Kidney (tissue), 14 donors: ENCODE results near the gene RHO. TPM values are rescaled to one million over a fixed set of nuclear protein-coding genes. Genes with fewer than 3 reads are reported as not detected.

Experiments used
- DNase-seq, 5 donors: peaks; one replicate each; pipeline ENCODE4 v3.0.0-alpha.2; 2013 to 2020
- FAIRE-seq: peaks from 2 replicates; lab custom pipeline; 2012; peaks lifted over from hg19 to GRCh38; lab: Jason Lieb, UNC
- H3K27ac ChIP-seq, 2 donors: one replicate each; pipeline ENCODE4 v1.7.0; 2013; ENCODE audit warnings: low read depth in 2 of 2, low read length in 2 of 2, inconsistent platforms in 1 of 2
- H3K27me3 ChIP-seq: one replicate; pipeline ENCODE4 v1.7.1; 2013; ENCODE audit warnings: low read length, inconsistent platforms; ENCODE audit not compliant: control insufficient read depth, insufficient read depth
- H3K36me3 ChIP-seq, 3 donors: one replicate each; pipeline versions ENCODE4 v1.7.0 to v1.7.1; 2013; ENCODE audit warnings: low read length in 3 of 3, control low read depth in 1 of 3, inconsistent platforms in 1 of 3; ENCODE audit not compliant: insufficient read depth in 3 of 3, control insufficient read depth in 2 of 3
- H3K4me1 ChIP-seq, 3 donors: one replicate each; pipeline versions ENCODE4 v1.7.0 to v1.7.1; 2013; ENCODE audit warnings: low read length in 3 of 3, inconsistent platforms in 1 of 3, low read depth in 1 of 3; ENCODE audit not compliant: control insufficient read depth in 2 of 3, insufficient read depth in 2 of 3
- H3K4me3 ChIP-seq, 3 donors: one replicate each; pipeline versions ENCODE4 v1.7.0 to v1.8.1; 2013; ENCODE audit warnings: low read length in 3 of 3, control low read depth in 1 of 3, inconsistent platforms in 1 of 3
- H3K9ac ChIP-seq, 3 donors: one replicate each; pipeline versions ENCODE4 v1.7.0 to v1.7.1; 2013; ENCODE audit warnings: low read length in 3 of 3, control low read depth in 1 of 3, inconsistent platforms in 1 of 3
- H3K9me3 ChIP-seq, 3 donors: one replicate each; pipeline versions ENCODE4 v1.7.0 to v1.7.1; 2013; ENCODE audit warnings: low read length in 3 of 3, control low read depth in 1 of 3, inconsistent platforms in 1 of 3; ENCODE audit not compliant: control insufficient read depth in 2 of 3, insufficient read depth in 1 of 3
- intact Hi-C: fragments of 100-400 bp; cut with DNase I; formaldehyde crosslinking; loops from one replicate; pipeline ENCODE4 v1.11.1; 2022
- polyA plus RNA-seq: library from polyadenylated mRNA; stranded (reverse); fragments of 350-450 nt; fragmentation: Illumina TruSeq; extraction: RNeasy Lipid Tissue Mini Kit (QIAGEN cat#74804); gene quantifications from one replicate; pipeline ENCODE4 v1.2.3, GENCODE V29; 2014; ENCODE audit warnings: low read depth, low replicate concordance; ENCODE audit not compliant: insufficient read depth
- total RNA-seq: library from RNA; stranded (reverse); fragmentation: NEBNext Ultra II Directional; extraction: Animal tissue kit (Norgen Biotek cat#: 25700); gene quantifications from one replicate; pipeline ENCODE4 v1.2.1, GENCODE V29; 2021
- TF ChIP-seq, protein P1 (sequence below): IDR thresholded peaks from 3 replicates; pipeline ENCODE4 v1.5.1; 2012; ENCODE audit warnings: mild to moderate bottlenecking, moderate library complexity, borderline replicate concordance; ENCODE audit not compliant: insufficient read depth; ENCODE audit errors: extremely low read depth
- donor health status: control.
- donor health status: control.
- donor health status: control.
- donor health status: control.
- donor health status: control.
- donor health status: DM: yes; HTN: yes; CAD: no.
- donor health status: Normal renal cell carcinoma (clear cell type).

RHO gene
- total and polyA plus RNA-seq, 2 donors from 2014 or later: not detected

DNA sequence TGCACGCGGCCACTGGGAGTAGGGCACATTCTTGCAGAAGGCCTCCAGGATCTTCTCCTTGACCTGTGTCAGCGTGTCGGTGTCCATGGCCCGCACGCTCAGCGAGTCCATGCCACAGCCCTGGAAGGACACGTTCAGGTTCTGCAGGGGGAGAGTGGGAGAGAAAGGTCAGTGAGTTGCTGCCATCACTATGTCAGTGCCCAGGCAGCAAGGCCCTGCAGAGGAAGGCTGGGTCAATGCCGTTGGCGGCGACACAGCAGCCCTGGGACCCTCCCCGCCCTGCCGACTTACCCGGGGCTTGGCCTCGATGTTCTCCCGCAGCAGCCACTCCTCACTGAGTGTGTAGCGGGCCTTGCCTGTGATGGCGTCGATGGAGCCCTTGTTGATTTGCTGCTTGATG, 34.4 kb downstream of the RHO start:
- FAIRE-seq (no peak), DNase-seq (no peak)
- Histone ChIP-seq H3K9ac (no peak overlapping the region), H3K4me3 (no peak overlapping the region), H3K36me3 (peaks cover 0 to 3% (median 0%) of the 10 kb centered on the region in 3 donors), H3K9me3 (no peaks in the 10 kb centered on the region), H3K4me1 (peaks cover 3 to 13% (median 3%) of the 10 kb centered on the region in 3 donors), H3K27ac (no peak overlapping the region), H3K27me3 (no peaks in the 10 kb centered on the region)
- TF ChIP-seq, protein P1, sequence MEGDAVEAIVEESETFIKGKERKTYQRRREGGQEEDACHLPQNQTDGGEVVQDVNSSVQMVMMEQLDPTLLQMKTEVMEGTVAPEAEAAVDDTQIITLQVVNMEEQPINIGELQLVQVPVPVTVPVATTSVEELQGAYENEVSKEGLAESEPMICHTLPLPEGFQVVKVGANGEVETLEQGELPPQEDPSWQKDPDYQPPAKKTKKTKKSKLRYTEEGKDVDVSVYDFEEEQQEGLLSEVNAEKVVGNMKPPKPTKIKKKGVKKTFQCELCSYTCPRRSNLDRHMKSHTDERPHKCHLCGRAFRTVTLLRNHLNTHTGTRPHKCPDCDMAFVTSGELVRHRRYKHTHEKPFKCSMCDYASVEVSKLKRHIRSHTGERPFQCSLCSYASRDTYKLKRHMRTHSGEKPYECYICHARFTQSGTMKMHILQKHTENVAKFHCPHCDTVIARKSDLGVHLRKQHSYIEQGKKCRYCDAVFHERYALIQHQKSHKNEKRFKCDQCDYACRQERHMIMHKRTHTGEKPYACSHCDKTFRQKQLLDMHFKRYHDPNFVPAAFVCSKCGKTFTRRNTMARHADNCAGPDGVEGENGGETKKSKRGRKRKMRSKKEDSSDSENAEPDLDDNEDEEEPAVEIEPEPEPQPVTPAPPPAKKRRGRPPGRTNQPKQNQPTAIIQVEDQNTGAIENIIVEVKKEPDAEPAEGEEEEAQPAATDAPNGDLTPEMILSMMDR: no peak
- intact Hi-C loops: no loop called here

DNA sequence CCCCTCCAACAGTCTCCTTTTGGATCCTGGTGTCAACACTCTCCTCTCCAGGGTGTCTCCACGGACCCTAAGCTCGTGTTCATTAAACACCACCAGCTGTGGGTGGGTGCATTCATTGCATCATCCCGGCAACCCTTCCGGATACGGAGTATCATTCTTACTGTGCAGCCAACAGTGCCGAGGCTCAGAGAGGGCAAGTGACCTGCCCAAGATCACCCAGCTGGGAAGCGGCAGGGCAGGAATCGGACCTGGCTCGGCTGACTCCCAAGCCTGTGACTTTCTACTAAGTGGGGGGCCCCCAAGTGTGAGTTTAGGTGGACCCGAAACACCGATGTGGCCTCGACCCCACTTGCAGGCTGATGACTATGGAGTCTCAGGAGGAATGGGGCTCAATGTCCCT, 34.9 kb downstream of the RHO start:
- peaks cover 0 to 3% (median 0%) of the 10 kb centered on the region in 3 donors for H3K36me3 ChIP-seq
- DNase-seq (no peak), FAIRE-seq (no peak)
- H3K27ac ChIP-seq: no peak overlapping the region
- H3K9ac ChIP-seq: no peak overlapping the region
- H3K9me3 ChIP-seq: no peaks in the 10 kb centered on the region
- TF ChIP-seq, protein P1: no peak
- no peaks in the 10 kb centered on the region for H3K27me3 ChIP-seq
- peaks cover 3 to 13% (median 3%) of the 10 kb centered on the region in 3 donors for H3K4me1 ChIP-seq
- H3K4me3 ChIP-seq: no peak overlapping the region
- intact Hi-C loops: no loop called here

DNA sequence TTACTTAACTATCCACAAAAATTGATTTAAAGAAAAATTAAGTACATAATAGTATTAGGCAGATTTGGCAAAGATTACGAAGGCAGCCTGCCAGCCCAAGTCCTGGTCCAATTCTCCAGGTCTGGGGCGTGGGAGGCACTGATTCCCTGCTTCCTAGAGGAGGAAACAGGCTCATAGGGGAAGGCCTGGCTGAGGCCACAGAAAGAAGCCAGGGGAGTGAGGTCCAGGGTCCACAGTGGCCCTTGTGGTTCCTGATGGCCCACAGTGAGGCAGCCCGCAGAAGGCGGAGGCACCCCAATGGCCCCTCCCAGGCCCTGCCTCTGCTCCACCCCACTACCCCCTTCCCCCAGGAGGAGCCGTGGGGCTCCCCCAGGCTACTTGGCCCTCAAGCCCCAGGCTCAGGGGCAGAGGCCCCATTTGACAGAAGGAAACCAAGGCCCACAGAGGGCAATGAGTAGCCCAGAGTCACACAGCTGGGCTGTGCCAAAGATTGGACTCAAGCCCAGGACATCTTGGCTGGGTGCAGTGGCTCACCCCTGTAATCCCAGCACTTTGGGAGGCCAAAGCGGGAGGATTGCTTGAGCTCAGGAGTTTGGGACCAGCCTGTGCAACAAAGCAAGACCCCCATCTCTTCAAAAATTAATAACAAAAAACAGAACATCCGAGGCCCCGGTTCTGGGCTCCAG, 35.6 kb downstream of the RHO start:
- Histone ChIP-seq H3K27me3 (no peaks in the 10 kb centered on the region), H3K9ac (no peak overlapping the region), H3K36me3 (peaks cover 0 to 3% (median 0%) of the 10 kb centered on the region in 3 donors), H3K4me1 (peaks cover 1 to 13% (median 3%) of the 10 kb centered on the region in 3 donors), H3K4me3 (no peak overlapping the region), H3K9me3 (no peaks in the 10 kb centered on the region), H3K27ac (no peak overlapping the region)
- no peak for FAIRE-seq
- TF ChIP-seq, protein P1: no peak
- intact Hi-C loops: no loop called here
- no peak for DNase-seq
